Mesothelial cell of epicardium (in vitro differentiated cells): ENCODE measurements around the gene RASL11B. TPM values are rescaled to one million over a fixed set of nuclear protein-coding genes. Genes with fewer than 3 reads are reported as not detected.

ENCODE experiments used
- DNase-seq, 2 experiments: peaks; one replicate each; pipeline ENCODE4 v3.0.0; 2021; ENCODE audit warnings: low spot score in 2 of 2; ENCODE audit not compliant: unreplicated experiment in 2 of 2
- H3K27ac Mint-ChIP-seq: 2 replicates; pipeline ENCODE4 v1.8.0; 2021; ENCODE audit warnings: mixed read lengths
- H3K27me3 Mint-ChIP-seq: 2 replicates; pipeline ENCODE4 v1.8.0; 2021; ENCODE audit warnings: low read depth, mixed read lengths
- H3K36me3 Mint-ChIP-seq: 2 replicates; pipeline ENCODE4 v1.8.0; 2021; ENCODE audit warnings: mixed read lengths
- H3K4me1 Mint-ChIP-seq: 2 replicates; pipeline ENCODE4 v1.8.0; 2021; ENCODE audit warnings: mixed read lengths
- H3K4me3 Mint-ChIP-seq: 2 replicates; pipeline ENCODE4 v1.8.0; 2021; ENCODE audit warnings: mild to moderate bottlenecking, moderate library complexity, mixed read lengths
- H3K9me3 Mint-ChIP-seq: 2 replicates; pipeline ENCODE4 v1.8.0; 2021; ENCODE audit warnings: mixed read lengths
- CTCF ChIP-seq: fragments of 200-600 bp; sonication (generic); IDR thresholded peaks from one replicate; pipeline ENCODE4 v1.5.0; 2021; ENCODE audit warnings: antibody characterized with exemption; ENCODE audit not compliant: unreplicated experiment
- total RNA-seq: library from RNA; stranded (reverse); gene quantifications from 3 replicates; pipeline ENCODE4 v1.2.1, GENCODE V29; 2021

RASL11B gene
- total RNA-seq: 22.7 to 26.1 TPM (median 24.7 TPM) in 3 replicates

GRCh38 chr4:52861879-52862616 is at the start of gene RASL11B:
Gene RASL11B (plus strand): TSS chr4:52862317. CDS start chr4:52862508, 191 bp downstream.
- no peak for TF ChIP-seq CTCF
- H3K4me3 Mint-ChIP-seq: peak within 1 kb of the TSS; percentile 82
- H3K36me3 Mint-ChIP-seq: peaks cover 18% of the 10 kb centered on the region
- H3K27me3 Mint-ChIP-seq: peaks cover 5% of the 10 kb centered on the region
- peak; percentile 83 to 93 for DNase-seq
- peaks cover 49% of the 10 kb centered on the region for H3K4me1 Mint-ChIP-seq
- peaks cover 17% of the 10 kb centered on the region for H3K9me3 Mint-ChIP-seq
- peak within 1 kb of the TSS; percentile 55 for H3K27ac Mint-ChIP-seq

- Mint-ChIP-seq H3K27ac (no peak overlapping the region), H3K9me3 (no peaks in the 10 kb centered on the region), H3K36me3 (no peaks in the 10 kb centered on the region), H3K4me1 (no peaks in the 10 kb centered on the region), H3K27me3 (no peaks in the 10 kb centered on the region), H3K4me3 (no peak overlapping the region)
- TF ChIP-seq CTCF: no peak
- no peak for DNase-seq
Observed at GRCh38 chr4:52813546-52813945, 48.6 kb upstream of the RASL11B start.

GRCh38 chr4:52822583-52822971 is 39.5 kb upstream of the RASL11B start:
- peaks cover 23% of the 10 kb centered on the region for H3K4me1 Mint-ChIP-seq
- DNase-seq: no peak
- H3K27me3 Mint-ChIP-seq: no peaks in the 10 kb centered on the region
- H3K9me3 Mint-ChIP-seq: no peaks in the 10 kb centered on the region
- H3K27ac Mint-ChIP-seq: no peak overlapping the region
- H3K36me3 Mint-ChIP-seq: no peaks in the 10 kb centered on the region
- H3K4me3 Mint-ChIP-seq: no peak overlapping the region
- no peak for TF ChIP-seq CTCF

DNA sequence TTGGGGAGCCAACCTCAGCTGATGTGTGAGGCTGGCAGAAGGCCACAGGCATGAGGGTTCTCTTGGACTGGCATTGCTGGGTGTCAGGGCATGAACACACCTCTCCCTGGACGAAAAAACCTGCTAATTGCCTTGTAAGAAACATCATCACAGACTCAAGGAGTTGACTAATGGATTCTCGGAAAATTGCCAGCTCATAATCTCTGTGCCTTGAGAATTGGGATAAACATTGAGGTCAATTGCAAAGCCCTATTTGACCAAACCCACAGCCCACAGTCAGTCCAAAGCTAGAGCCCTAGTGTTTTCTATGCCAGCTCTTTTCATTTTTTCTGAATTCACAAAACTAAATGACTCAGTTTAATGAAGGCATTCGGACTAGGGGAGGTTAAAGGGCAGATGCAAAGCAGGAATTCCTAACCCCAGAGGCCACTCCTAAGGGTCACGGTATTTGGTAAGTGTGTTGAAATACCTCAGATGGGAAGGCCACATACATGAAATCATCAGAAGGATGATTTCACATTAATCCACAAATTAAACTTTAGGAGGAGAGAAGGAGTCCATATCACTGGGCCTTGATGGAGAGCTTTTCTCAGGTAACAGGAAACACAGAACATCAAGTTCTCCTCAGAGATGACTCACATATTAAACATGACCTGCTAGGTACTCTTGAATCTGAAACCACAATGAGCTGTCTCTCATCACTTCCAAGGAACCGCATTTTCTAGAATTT is 39.0 kb upstream of the RASL11B start:
- H3K36me3 Mint-ChIP-seq: no peaks in the 10 kb centered on the region
- no peaks in the 10 kb centered on the region for H3K9me3 Mint-ChIP-seq
- no peak overlapping the region for H3K27ac Mint-ChIP-seq
- H3K4me1 Mint-ChIP-seq: peaks cover 23% of the 10 kb centered on the region
- H3K27me3 Mint-ChIP-seq: no peaks in the 10 kb centered on the region
- no peak overlapping the region for H3K4me3 Mint-ChIP-seq
- no peak for DNase-seq
- no peak for TF ChIP-seq CTCF

DNA sequence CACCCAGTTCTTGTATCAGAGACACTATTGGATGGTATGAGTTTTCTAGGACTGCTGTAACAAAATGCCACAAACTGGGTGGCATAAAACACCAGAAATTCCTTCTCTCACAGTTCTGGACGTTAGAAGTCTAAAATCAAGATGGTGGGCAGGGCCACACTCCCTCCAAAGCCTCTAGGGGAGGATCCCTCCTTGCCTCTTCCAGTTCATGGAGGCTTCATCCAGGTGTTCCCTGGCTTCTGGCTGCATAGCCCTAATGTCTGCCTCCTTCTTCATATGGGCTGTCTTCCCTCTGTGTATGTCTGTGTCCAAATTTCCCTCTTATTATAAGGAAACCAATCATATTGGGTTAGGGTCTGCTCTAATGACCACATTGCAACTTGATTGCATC is 38.4 kb upstream of the RASL11B start:
- DNase-seq: no peak
- TF ChIP-seq CTCF: no peak
- H3K4me3 Mint-ChIP-seq: no peak overlapping the region
- H3K4me1 Mint-ChIP-seq: peaks cover 24% of the 10 kb centered on the region
- no peaks in the 10 kb centered on the region for H3K27me3 Mint-ChIP-seq
- H3K36me3 Mint-ChIP-seq: no peaks in the 10 kb centered on the region
- H3K27ac Mint-ChIP-seq: peak overlapping the region; percentile 98
- no peaks in the 10 kb centered on the region for H3K9me3 Mint-ChIP-seq
